ENCODE results near the gene ZNF205.
A peak's percentile ranks its signal among the peaks of the same experiment; 100 is the strongest.

The ZNF205 gene

GRCh38 chr16:3113765-3114479 lies 1.5 kb downstream of the ZNF205 start (continued):
- TF ChIP-seq GLIS1 (tag by site-specific recombination; IDR thresholded peaks at IDR 0.05) = peak; percentile 81
- no peak for TF ChIP-seq ZNF624 (tag by site-specific recombination; IDR thresholded peaks at IDR 0.05)
- no peak for TF ChIP-seq ZNF280C (tag by site-specific recombination; IDR thresholded peaks at IDR 0.05)
- no peak for TF ChIP-seq ZNF639 (tag by site-specific recombination; IDR thresholded peaks at IDR 0.05)
- no peak for TF ChIP-seq ZBTB21 (tag by site-specific recombination; IDR thresholded peaks at IDR 0.05)
- TF ChIP-seq ZNF23 (tag by site-specific recombination; IDR thresholded peaks at IDR 0.05; ENCODE audit: borderline replicate concordance) = no peak
- TF ChIP-seq ZNF76 (tag by site-specific recombination; IDR thresholded peaks at IDR 0.05; ENCODE audit: borderline replicate concordance, low read depth) = no peak
- no peak for TF ChIP-seq PRDM10 (tag by site-specific recombination; IDR thresholded peaks at IDR 0.05)
- TF ChIP-seq RBAK (tag by site-specific recombination; IDR thresholded peaks at IDR 0.05) = no peak
- no peak for TF ChIP-seq ZNF747 (tag by site-specific recombination; IDR thresholded peaks at IDR 0.05)
- no peak for TF ChIP-seq KLF17 (tag by site-specific recombination; IDR thresholded peaks at IDR 0.05)
- no peak for TF ChIP-seq ZNF140 (tag by site-specific recombination; IDR thresholded peaks at IDR 0.05)
- no peak for TF ChIP-seq OSR2 (tag by site-specific recombination; IDR thresholded peaks at IDR 0.05)
- TF ChIP-seq REPIN1 (tag by site-specific recombination; IDR thresholded peaks at IDR 0.05; ENCODE audit: low read depth) = no peak
- TF ChIP-seq ZNF398 (tag by site-specific recombination; IDR thresholded peaks at IDR 0.05) = peak; percentile 71
- TF ChIP-seq SP7 (tag by site-specific recombination; IDR thresholded peaks at IDR 0.05) = peak; percentile 70; the same call in 1 of the 2 replicates
- TF ChIP-seq KLF10 (tag by site-specific recombination; IDR thresholded peaks at IDR 0.05) = no peak
- no peak for TF ChIP-seq ZNF704 (tag by site-specific recombination; IDR thresholded peaks at IDR 0.05)
- TF ChIP-seq ZNF596 (tag by site-specific recombination; IDR thresholded peaks at IDR 0.05) = no peak
- TF ChIP-seq WT1 (tag by site-specific recombination; IDR thresholded peaks at IDR 0.05) = no peak
- TF ChIP-seq ZFHX2 (tag by site-specific recombination; conservative IDR thresholded peaks at IDR 0.05) = 0 out of 2 replicates have a peak, but pooled peaks have one; percentile 39
- no peak for TF ChIP-seq ZNF548 (tag by site-specific recombination; IDR thresholded peaks at IDR 0.05)
- no peak for TF ChIP-seq ZNF626 (tag by site-specific recombination; IDR thresholded peaks at IDR 0.05)
- TF ChIP-seq ZNF202 (tag by site-specific recombination; IDR thresholded peaks at IDR 0.05; ENCODE audit: borderline replicate concordance) = no peak
- peak; percentile 22; the same call in 1 of the 2 replicates for TF ChIP-seq GLIS2 (tag by site-specific recombination; IDR thresholded peaks at IDR 0.05)
